ENCODE data around the gene NEK2.
"Not testable (repeated sequence)": the region's sequence is repeated elsewhere in the genome, so short reads cannot be mapped to it uniquely, and the experiment has no call there.

The NEK2 gene

GRCh38 chr1:211693911-211694310 lies 18.5 kb upstream of the NEK2 start:
- not testable (repeated sequence) for DNase-seq

- DNase-seq = no peak
These were observed 13.0 kb upstream of the NEK2 start for GRCh38 chr1:211688421-211688820.

GRCh38 chr1:211687462-211688215 lies 12.2 kb upstream of the NEK2 start:
- peak; percentile 6 for DNase-seq

- no peak for DNase-seq
These were observed 10.4 kb upstream of the NEK2 start for GRCh38 chr1:211685823-211686222.

- peak; percentile 12 for DNase-seq
These were observed 9.4 kb upstream of the NEK2 start for GRCh38 chr1:211684791-211685190.

GRCh38 chr1:211684331-211684730 lies 8.9 kb upstream of the NEK2 start:
- DNase-seq = no peak

GRCh38 chr1:211683396-211684297 lies 8.2 kb upstream of the NEK2 start:
- DNase-seq = no peak

- not testable (repeated sequence) for DNase-seq
These were observed 6.8 kb upstream of the NEK2 start for GRCh38 chr1:211682186-211682585.

- DNase-seq = peak; percentile 87
These were observed 5.4 kb upstream of the NEK2 start for GRCh38 chr1:211680752-211681327.

GRCh38 chr1:211677659-211678058 lies 2.2 kb upstream of the NEK2 start:
- DNase-seq = no peak

- no peak for DNase-seq
These were observed 1.3 kb upstream of the NEK2 start for GRCh38 chr1:211676761-211677160.

- no peak for DNase-seq
These were observed 724 bp upstream of the NEK2 start for GRCh38 chr1:211676106-211676583.

GRCh38 chr1:211667065-211667617 lies 8.3 kb downstream of the NEK2 start:
- DNase-seq = no peak

- DNase-seq = no peak
These were observed 14.7 kb downstream of the NEK2 start for GRCh38 chr1:211660718-211661222.

GRCh38 chr1:211656728-211657127 lies 18.7 kb downstream of the NEK2 start:
- no peak for DNase-seq

GRCh38 chr1:211654838-211655787 lies 20.3 kb downstream of the NEK2 start:
- peak; percentile 81 for DNase-seq

- DNase-seq = peak; percentile 74
These were observed 21.4 kb downstream of the NEK2 start for GRCh38 chr1:211653959-211654496.

- DNase-seq = peak; percentile 30
These were observed 22.1 kb downstream of the NEK2 start for GRCh38 chr1:211653293-211653692.

- no peak for DNase-seq
These were observed 23.1 kb downstream of the NEK2 start for GRCh38 chr1:211652371-211652770.

- no peak for DNase-seq
These were observed 24.5 kb downstream of the NEK2 start for GRCh38 chr1:211650904-211651303.
